ENCODE results near the gene SLX9.
A peak's percentile ranks its signal among the peaks of the same experiment; 100 is the strongest.

Gene SLX9

GRCh38 chr21:44894687-44895302 lies 45.0 kb upstream of the SLX9 start:
- H2BK15ac ChIP-seq (ENCODE audit: low read depth, poor library complexity, severe bottlenecking) = no peak overlapping the region
- peaks cover 80 to 88% of the 10 kb centered on the region in 2 experiments for H3K27me3 ChIP-seq (ENCODE audit: control insufficient read depth in 1 of 2, insufficient read depth in 1 of 2, low read length in 2 of 2)
- H4K91ac ChIP-seq (ENCODE audit: low read length) = no peak overlapping the region
- H3K23ac ChIP-seq (ENCODE audit: low read length in 2 of 2) = no peak overlapping the region
- H2BK12ac ChIP-seq (ENCODE audit: low read length in 2 of 2) = no peak overlapping the region
- no peak overlapping the region for H2AFZ ChIP-seq (ENCODE audit: low read depth, low read length)
- no peak overlapping the region for H2BK120ac ChIP-seq (ENCODE audit: low read depth, low read length)
- H3K4me1 ChIP-seq (ENCODE audit: control insufficient read depth, insufficient read depth, low read depth, low read length) = peaks cover 7% of the 10 kb centered on the region
- H3K18ac ChIP-seq (ENCODE audit: low read depth in 1 of 2, low read length in 2 of 2) = no peak overlapping the region
- H3K14ac ChIP-seq (ENCODE audit: low read length in 2 of 2) = no peak overlapping the region
- H3K36me3 ChIP-seq (ENCODE audit: control insufficient read depth in 1 of 2, insufficient read depth in 2 of 2, low read depth in 1 of 2, low read length in 2 of 2) = no peaks in the 10 kb centered on the region
- no peak overlapping the region for H4K8ac ChIP-seq (ENCODE audit: low read length)
- no peak overlapping the region for H3K4me3 ChIP-seq (ENCODE audit: insufficient read depth in 1 of 2, low read depth in 1 of 2, low read length in 2 of 2)
- no peak overlapping the region for H3K4me2 ChIP-seq (ENCODE audit: low read length, poor library complexity, severe bottlenecking)
- H3K27ac ChIP-seq (ENCODE audit: low read length, poor library complexity, severe bottlenecking) = no peak overlapping the region
- no peaks in the 10 kb centered on the region for H3K79me1 ChIP-seq (replicated peaks; ENCODE audit: low read length, poor library complexity, severe bottlenecking)
- DNase-seq = no peak
- H2BK5ac ChIP-seq (ENCODE audit: low read depth, low read length, poor library complexity, severe bottlenecking) = no peak overlapping the region
- no peaks in the 10 kb centered on the region for H3K9me3 ChIP-seq (ENCODE audit: control insufficient read depth, low read length)
- H2AK5ac ChIP-seq (ENCODE audit: low read length, severe bottlenecking) = no peak overlapping the region
- WGBS = 83% methylated on average over 17 of the region's 19 CpGs
- H3K4ac ChIP-seq (ENCODE audit: low read depth in 1 of 2, low read length in 2 of 2) = no peak overlapping the region
- no peak overlapping the region for H3K9ac ChIP-seq (ENCODE audit: low read length)

DNA sequence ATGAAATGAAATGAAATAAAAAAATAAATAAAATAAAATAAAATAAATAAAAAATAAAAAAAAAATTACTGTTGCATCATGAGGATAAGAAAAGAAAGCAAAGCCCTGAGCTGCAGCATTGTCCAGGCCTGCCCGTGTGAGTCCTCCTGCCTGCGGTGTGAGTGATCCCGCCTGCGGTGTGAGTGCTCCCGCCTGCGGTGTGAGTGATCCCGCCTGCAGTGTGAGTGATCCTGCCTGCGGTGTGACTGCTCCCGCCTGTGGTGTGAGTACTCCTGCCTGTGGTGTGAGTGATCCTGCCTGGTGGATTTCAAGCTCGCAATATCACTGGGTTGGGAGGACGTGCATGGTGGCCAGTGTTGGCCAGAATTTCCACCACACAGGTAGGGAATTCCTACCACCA lies 44.0 kb upstream of the SLX9 start:
- no peak overlapping the region for H2AK5ac ChIP-seq (ENCODE audit: low read length, severe bottlenecking)
- no peak overlapping the region for H3K4ac ChIP-seq (ENCODE audit: low read depth in 1 of 2, low read length in 2 of 2)
- H2AFZ ChIP-seq (ENCODE audit: low read depth, low read length) = no peak overlapping the region
- no peak overlapping the region for H3K9ac ChIP-seq (ENCODE audit: low read length)
- 92% methylated on average over 11 of the region's 11 CpGs for WGBS
- no peak for DNase-seq
- H2BK5ac ChIP-seq (ENCODE audit: low read depth, low read length, poor library complexity, severe bottlenecking) = no peak overlapping the region
- H2BK15ac ChIP-seq (ENCODE audit: low read depth, poor library complexity, severe bottlenecking) = no peak overlapping the region
- H2BK120ac ChIP-seq (ENCODE audit: low read depth, low read length) = no peak overlapping the region
- no peak overlapping the region for H3K18ac ChIP-seq (ENCODE audit: low read depth in 1 of 2, low read length in 2 of 2)
- no peaks in the 10 kb centered on the region for H3K36me3 ChIP-seq (ENCODE audit: control insufficient read depth in 1 of 2, insufficient read depth in 2 of 2, low read depth in 1 of 2, low read length in 2 of 2)
- peaks cover 75 to 88% of the 10 kb centered on the region in 2 experiments for H3K27me3 ChIP-seq (ENCODE audit: control insufficient read depth in 1 of 2, insufficient read depth in 1 of 2, low read length in 2 of 2)
- no peak overlapping the region for H3K4me2 ChIP-seq (ENCODE audit: low read length, poor library complexity, severe bottlenecking)
- H3K27ac ChIP-seq (ENCODE audit: low read length, poor library complexity, severe bottlenecking) = no peak overlapping the region
- no peaks in the 10 kb centered on the region for H3K9me3 ChIP-seq (ENCODE audit: control insufficient read depth, low read length)
- H3K14ac ChIP-seq (ENCODE audit: low read length in 2 of 2) = peak overlapping the region in 1 of 2 experiments; percentile 45
- H3K23ac ChIP-seq (ENCODE audit: low read length in 2 of 2) = no peak overlapping the region
- peaks cover 7% of the 10 kb centered on the region for H3K4me1 ChIP-seq (ENCODE audit: control insufficient read depth, insufficient read depth, low read depth, low read length)
- no peak overlapping the region for H4K8ac ChIP-seq (ENCODE audit: low read length)
- H3K4me3 ChIP-seq (ENCODE audit: insufficient read depth in 1 of 2, low read depth in 1 of 2, low read length in 2 of 2) = no peak overlapping the region
- H3K79me1 ChIP-seq (replicated peaks; ENCODE audit: low read length, poor library complexity, severe bottlenecking) = no peaks in the 10 kb centered on the region
- peak overlapping the region; percentile 9 for H4K91ac ChIP-seq (ENCODE audit: low read length)
- H2BK12ac ChIP-seq (ENCODE audit: low read length in 2 of 2) = no peak overlapping the region

- Histone ChIP-seq H3K9me3 (ENCODE audit: control insufficient read depth, low read length) (no peaks in the 10 kb centered on the region), H3K9ac (ENCODE audit: low read length) (no peak overlapping the region), H3K4me2 (ENCODE audit: low read length, poor library complexity, severe bottlenecking) (no peak overlapping the region), H2BK5ac (ENCODE audit: low read depth, low read length, poor library complexity, severe bottlenecking) (no peak overlapping the region), H4K91ac (ENCODE audit: low read length) (no peak overlapping the region), H3K4me1 (ENCODE audit: control insufficient read depth, insufficient read depth, low read depth, low read length) (peaks cover 7% of the 10 kb centered on the region), H4K8ac (ENCODE audit: low read length) (no peak overlapping the region), H3K4ac (ENCODE audit: low read depth in 1 of 2, low read length in 2 of 2) (no peak overlapping the region), H3K27ac (ENCODE audit: low read length, poor library complexity, severe bottlenecking) (no peak overlapping the region), H3K27me3 (ENCODE audit: control insufficient read depth in 1 of 2, insufficient read depth in 1 of 2, low read length in 2 of 2) (peaks cover 70 to 87% of the 10 kb centered on the region in 2 experiments), H2BK12ac (ENCODE audit: low read length in 2 of 2) (no peak overlapping the region), H2BK120ac (ENCODE audit: low read depth, low read length) (no peak overlapping the region), H3K4me3 (ENCODE audit: insufficient read depth in 1 of 2, low read depth in 1 of 2, low read length in 2 of 2) (no peak overlapping the region), H3K18ac (ENCODE audit: low read depth in 1 of 2, low read length in 2 of 2) (no peak overlapping the region), H3K23ac (ENCODE audit: low read length in 2 of 2) (no peak overlapping the region), H2AK5ac (ENCODE audit: low read length, severe bottlenecking) (no peak overlapping the region), H3K14ac (ENCODE audit: low read length in 2 of 2) (no peak overlapping the region), H2AFZ (ENCODE audit: low read depth, low read length) (no peak overlapping the region), H3K79me1 (replicated peaks; ENCODE audit: low read length, poor library complexity, severe bottlenecking) (no peaks in the 10 kb centered on the region), H2BK15ac (ENCODE audit: low read depth, poor library complexity, severe bottlenecking) (no peak overlapping the region), H3K36me3 (ENCODE audit: control insufficient read depth in 1 of 2, insufficient read depth in 2 of 2, low read depth in 1 of 2, low read length in 2 of 2) (no peaks in the 10 kb centered on the region)
- WGBS = 87% methylated on average over 25 of the region's 25 CpGs
- no peak for DNase-seq
These were observed 43.1 kb upstream of the SLX9 start for GRCh38 chr21:44896561-44897286.

- no peaks in the 10 kb centered on the region for H3K36me3 ChIP-seq (ENCODE audit: control insufficient read depth in 1 of 2, insufficient read depth in 2 of 2, low read depth in 1 of 2, low read length in 2 of 2)
- DNase-seq = no peak
- 89% methylated on average over 21 of the region's 21 CpGs for WGBS
- H3K4me3 ChIP-seq (ENCODE audit: insufficient read depth in 1 of 2, low read depth in 1 of 2, low read length in 2 of 2) = no peak overlapping the region
- H4K8ac ChIP-seq (ENCODE audit: low read length) = no peak overlapping the region
- no peak overlapping the region for H3K4me2 ChIP-seq (ENCODE audit: low read length, poor library complexity, severe bottlenecking)
- H2AFZ ChIP-seq (ENCODE audit: low read depth, low read length) = no peak overlapping the region
- no peak overlapping the region for H2AK5ac ChIP-seq (ENCODE audit: low read length, severe bottlenecking)
- no peak overlapping the region for H2BK120ac ChIP-seq (ENCODE audit: low read depth, low read length)
- H3K9me3 ChIP-seq (ENCODE audit: control insufficient read depth, low read length) = no peaks in the 10 kb centered on the region
- H4K91ac ChIP-seq (ENCODE audit: low read length) = no peak overlapping the region
- H3K27me3 ChIP-seq (ENCODE audit: control insufficient read depth in 1 of 2, insufficient read depth in 1 of 2, low read length in 2 of 2) = peaks cover 65 to 90% of the 10 kb centered on the region in 2 experiments
- H3K9ac ChIP-seq (ENCODE audit: low read length) = no peak overlapping the region
- H2BK5ac ChIP-seq (ENCODE audit: low read depth, low read length, poor library complexity, severe bottlenecking) = no peak overlapping the region
- no peak overlapping the region for H3K18ac ChIP-seq (ENCODE audit: low read depth in 1 of 2, low read length in 2 of 2)
- no peak overlapping the region for H3K4ac ChIP-seq (ENCODE audit: low read depth in 1 of 2, low read length in 2 of 2)
- no peaks in the 10 kb centered on the region for H3K79me1 ChIP-seq (replicated peaks; ENCODE audit: low read length, poor library complexity, severe bottlenecking)
- H3K23ac ChIP-seq (ENCODE audit: low read length in 2 of 2) = no peak overlapping the region
- no peak overlapping the region for H2BK15ac ChIP-seq (ENCODE audit: low read depth, poor library complexity, severe bottlenecking)
- no peak overlapping the region for H3K14ac ChIP-seq (ENCODE audit: low read length in 2 of 2)
- no peak overlapping the region for H3K27ac ChIP-seq (ENCODE audit: low read length, poor library complexity, severe bottlenecking)
- H3K4me1 ChIP-seq (ENCODE audit: control insufficient read depth, insufficient read depth, low read depth, low read length) = peaks cover 7% of the 10 kb centered on the region
- H2BK12ac ChIP-seq (ENCODE audit: low read length in 2 of 2) = no peak overlapping the region
These were observed 42.4 kb upstream of the SLX9 start for GRCh38 chr21:44897326-44898010.

Data from mesenchymal stem cell (in vitro differentiated cells and primary cell).